H1 (cell line): Measurements from ENCODE around the gene ARNT2. TPM values are rescaled to one million over a fixed set of nuclear protein-coding genes. Genes with fewer than 3 reads are reported as not detected.

Experiments used
- ATF3 ChIP-seq: IDR thresholded peaks from 2 replicates; pipeline ENCODE4 v1.6.1; 2011; ENCODE audit warnings: low read depth, mild to moderate bottlenecking, low read length; ENCODE audit not compliant: insufficient read depth
- CHD1 ChIP-seq: IDR thresholded peaks from 2 replicates; pipeline ENCODE4 v1.6.1; 2012; ENCODE audit warnings: low read depth, low read length, improper control_type of control experiment
- E2F6 ChIP-seq: IDR thresholded peaks from 2 replicates; pipeline ENCODE4 v1.6.1; 2012; ENCODE audit warnings: inconsistent platforms
- EZH2 ChIP-seq: fragments of 200-600 bp; sonication (generic); IDR thresholded peaks from 2 replicates; pipeline ENCODE4 v1.7.1; 2012; ENCODE audit warnings: low read depth, mild to moderate bottlenecking, moderate library complexity, low read length, inconsistent platforms; ENCODE audit not compliant: severe bottlenecking
- RNF2 ChIP-seq: fragments of 200-900, 300-1000 bp; sonication (generic); IDR thresholded peaks from 2 replicates; pipeline ENCODE4 v1.7.1; 2016; ENCODE audit warnings: borderline replicate concordance, low read depth, mild to moderate bottlenecking, antibody characterized with exemption, low read length; ENCODE audit not compliant: poor library complexity, severe bottlenecking; ENCODE audit errors: missing control alignments
- SP1 ChIP-seq: IDR thresholded peaks from 2 replicates; pipeline ENCODE4 v1.6.1; 2011; ENCODE audit warnings: low read depth, low read length
- polyA plus RNA-seq, 7 experiments: library from polyadenylated mRNA; depleted of rRNA in 3 of 7; stranded (reverse) in 5 of 7; unstranded in 2 of 7; fragments of >200 nt in 5 of 7; fragments of 200-250 nt in 2 of 7; gene quantifications; 1 replicate in 5 of 7; 2 replicates in 1 of 7; 4 replicates in 1 of 7; pipeline versions ENCODE4 v1.2.1 to v1.2.3, GENCODE V29; 2011 to 2013; ENCODE audit warnings: missing spikeins in 2 of 7, mixed read lengths in 2 of 7
- total RNA-seq: library from RNA; stranded (reverse); fragmentation: NEBNext Ultra II Directional; extraction: Animal tissue kit (Norgen Biotek cat#: 25700); gene quantifications from 2 replicates; pipeline ENCODE4 v1.2.1, GENCODE V29; 2021
- TF ChIP-seq, protein P1 (sequence below): fragments of 300-600 bp; sonication (generic); IDR thresholded peaks from 2 replicates; pipeline ENCODE4 v1.7.1; 2012; ENCODE audit warnings: low read length, moderate library complexity, mild to moderate bottlenecking, inconsistent platforms; ENCODE audit not compliant: insufficient replicate concordance

The ARNT2 gene
- total and polyA plus RNA-seq, 2 of the 8 experiments (the other 6 are each of a cell fraction or from before 2014, with no cell fraction given), result 9.5 to 14.6 TPM

DNA sequence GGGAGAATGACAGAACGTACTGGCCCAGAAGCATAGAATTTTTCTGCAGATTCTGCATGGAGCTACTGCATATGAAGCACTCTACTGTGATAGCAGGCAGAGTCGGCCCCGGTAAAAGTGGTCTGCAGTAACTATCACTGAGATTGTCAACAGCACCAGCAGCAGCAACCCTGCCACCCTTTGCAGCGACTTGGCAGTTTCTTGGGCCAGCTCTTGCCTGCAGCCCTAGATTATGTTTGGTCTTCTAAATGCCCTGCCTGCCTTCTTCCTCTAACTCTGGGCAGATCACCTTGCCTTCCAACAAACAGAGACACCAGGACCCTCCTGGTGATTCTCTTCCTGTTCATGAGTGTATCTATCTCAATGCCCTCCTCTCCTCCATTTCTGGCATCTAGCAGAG is 161.8 kb downstream of the ARNT2 start (continued):
- TF ChIP-seq, protein P1, sequence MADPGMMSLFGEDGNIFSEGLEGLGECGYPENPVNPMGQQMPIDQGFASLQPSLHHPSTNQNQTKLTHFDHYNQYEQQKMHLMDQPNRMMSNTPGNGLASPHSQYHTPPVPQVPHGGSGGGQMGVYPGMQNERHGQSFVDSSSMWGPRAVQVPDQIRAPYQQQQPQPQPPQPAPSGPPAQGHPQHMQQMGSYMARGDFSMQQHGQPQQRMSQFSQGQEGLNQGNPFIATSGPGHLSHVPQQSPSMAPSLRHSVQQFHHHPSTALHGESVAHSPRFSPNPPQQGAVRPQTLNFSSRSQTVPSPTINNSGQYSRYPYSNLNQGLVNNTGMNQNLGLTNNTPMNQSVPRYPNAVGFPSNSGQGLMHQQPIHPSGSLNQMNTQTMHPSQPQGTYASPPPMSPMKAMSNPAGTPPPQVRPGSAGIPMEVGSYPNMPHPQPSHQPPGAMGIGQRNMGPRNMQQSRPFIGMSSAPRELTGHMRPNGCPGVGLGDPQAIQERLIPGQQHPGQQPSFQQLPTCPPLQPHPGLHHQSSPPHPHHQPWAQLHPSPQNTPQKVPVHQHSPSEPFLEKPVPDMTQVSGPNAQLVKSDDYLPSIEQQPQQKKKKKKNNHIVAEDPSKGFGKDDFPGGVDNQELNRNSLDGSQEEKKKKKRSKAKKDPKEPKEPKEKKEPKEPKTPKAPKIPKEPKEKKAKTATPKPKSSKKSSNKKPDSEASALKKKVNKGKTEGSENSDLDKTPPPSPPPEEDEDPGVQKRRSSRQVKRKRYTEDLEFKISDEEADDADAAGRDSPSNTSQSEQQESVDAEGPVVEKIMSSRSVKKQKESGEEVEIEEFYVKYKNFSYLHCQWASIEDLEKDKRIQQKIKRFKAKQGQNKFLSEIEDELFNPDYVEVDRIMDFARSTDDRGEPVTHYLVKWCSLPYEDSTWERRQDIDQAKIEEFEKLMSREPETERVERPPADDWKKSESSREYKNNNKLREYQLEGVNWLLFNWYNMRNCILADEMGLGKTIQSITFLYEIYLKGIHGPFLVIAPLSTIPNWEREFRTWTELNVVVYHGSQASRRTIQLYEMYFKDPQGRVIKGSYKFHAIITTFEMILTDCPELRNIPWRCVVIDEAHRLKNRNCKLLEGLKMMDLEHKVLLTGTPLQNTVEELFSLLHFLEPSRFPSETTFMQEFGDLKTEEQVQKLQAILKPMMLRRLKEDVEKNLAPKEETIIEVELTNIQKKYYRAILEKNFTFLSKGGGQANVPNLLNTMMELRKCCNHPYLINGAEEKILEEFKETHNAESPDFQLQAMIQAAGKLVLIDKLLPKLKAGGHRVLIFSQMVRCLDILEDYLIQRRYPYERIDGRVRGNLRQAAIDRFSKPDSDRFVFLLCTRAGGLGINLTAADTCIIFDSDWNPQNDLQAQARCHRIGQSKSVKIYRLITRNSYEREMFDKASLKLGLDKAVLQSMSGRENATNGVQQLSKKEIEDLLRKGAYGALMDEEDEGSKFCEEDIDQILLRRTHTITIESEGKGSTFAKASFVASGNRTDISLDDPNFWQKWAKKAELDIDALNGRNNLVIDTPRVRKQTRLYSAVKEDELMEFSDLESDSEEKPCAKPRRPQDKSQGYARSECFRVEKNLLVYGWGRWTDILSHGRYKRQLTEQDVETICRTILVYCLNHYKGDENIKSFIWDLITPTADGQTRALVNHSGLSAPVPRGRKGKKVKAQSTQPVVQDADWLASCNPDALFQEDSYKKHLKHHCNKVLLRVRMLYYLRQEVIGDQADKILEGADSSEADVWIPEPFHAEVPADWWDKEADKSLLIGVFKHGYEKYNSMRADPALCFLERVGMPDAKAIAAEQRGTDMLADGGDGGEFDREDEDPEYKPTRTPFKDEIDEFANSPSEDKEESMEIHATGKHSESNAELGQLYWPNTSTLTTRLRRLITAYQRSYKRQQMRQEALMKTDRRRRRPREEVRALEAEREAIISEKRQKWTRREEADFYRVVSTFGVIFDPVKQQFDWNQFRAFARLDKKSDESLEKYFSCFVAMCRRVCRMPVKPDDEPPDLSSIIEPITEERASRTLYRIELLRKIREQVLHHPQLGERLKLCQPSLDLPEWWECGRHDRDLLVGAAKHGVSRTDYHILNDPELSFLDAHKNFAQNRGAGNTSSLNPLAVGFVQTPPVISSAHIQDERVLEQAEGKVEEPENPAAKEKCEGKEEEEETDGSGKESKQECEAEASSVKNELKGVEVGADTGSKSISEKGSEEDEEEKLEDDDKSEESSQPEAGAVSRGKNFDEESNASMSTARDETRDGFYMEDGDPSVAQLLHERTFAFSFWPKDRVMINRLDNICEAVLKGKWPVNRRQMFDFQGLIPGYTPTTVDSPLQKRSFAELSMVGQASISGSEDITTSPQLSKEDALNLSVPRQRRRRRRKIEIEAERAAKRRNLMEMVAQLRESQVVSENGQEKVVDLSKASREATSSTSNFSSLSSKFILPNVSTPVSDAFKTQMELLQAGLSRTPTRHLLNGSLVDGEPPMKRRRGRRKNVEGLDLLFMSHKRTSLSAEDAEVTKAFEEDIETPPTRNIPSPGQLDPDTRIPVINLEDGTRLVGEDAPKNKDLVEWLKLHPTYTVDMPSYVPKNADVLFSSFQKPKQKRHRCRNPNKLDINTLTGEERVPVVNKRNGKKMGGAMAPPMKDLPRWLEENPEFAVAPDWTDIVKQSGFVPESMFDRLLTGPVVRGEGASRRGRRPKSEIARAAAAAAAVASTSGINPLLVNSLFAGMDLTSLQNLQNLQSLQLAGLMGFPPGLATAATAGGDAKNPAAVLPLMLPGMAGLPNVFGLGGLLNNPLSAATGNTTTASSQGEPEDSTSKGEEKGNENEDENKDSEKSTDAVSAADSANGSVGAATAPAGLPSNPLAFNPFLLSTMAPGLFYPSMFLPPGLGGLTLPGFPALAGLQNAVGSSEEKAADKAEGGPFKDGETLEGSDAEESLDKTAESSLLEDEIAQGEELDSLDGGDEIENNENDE, result no peak
- TF ChIP-seq SP1 (no peak), CHD1 (no peak), ATF3 (no peak), RNF2 (no peak), EZH2 (no peak), E2F6 (no peak)
